NK-92 (cell line): Measurements from ENCODE around the gene KCNK1.
"Not testable (repeated sequence)": the region's sequence is repeated elsewhere in the genome, so short reads cannot be mapped to it uniquely, and the experiment has no call there.

Source experiments
- DNase-seq: peaks from one replicate; lab custom pipeline; 2025; ENCODE audit not compliant: unreplicated experiment; lab: John Stamatoyannopoulos, UW

KCNK1 gene

GRCh38 chr1:233664804-233665574 lies 51.1 kb downstream of the KCNK1 start:
- DNase-seq, result no peak

GRCh38 chr1:233665575-233666270 lies 51.8 kb downstream of the KCNK1 start:
- DNase-seq, result no peak

DNA sequence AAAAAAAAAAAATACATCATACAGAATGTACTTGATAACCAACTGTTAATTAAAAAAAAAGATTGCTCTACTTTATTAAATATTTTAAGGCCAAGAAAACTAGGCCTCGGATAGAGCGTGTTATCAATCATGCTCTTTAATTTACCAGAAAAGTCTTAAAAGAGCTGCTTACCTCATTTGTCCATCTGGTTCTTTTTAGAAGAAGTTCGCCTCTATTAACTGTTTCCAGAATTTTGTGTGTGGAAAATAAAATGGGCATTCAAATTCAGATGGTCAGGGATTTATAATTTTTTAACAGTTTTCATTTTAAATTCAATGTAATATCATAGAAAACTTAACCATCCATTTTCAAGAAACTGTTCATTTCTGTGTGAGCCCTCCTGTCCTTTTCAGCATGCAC lies 53.8 kb downstream of the KCNK1 start:
- no peak for DNase-seq

DNA sequence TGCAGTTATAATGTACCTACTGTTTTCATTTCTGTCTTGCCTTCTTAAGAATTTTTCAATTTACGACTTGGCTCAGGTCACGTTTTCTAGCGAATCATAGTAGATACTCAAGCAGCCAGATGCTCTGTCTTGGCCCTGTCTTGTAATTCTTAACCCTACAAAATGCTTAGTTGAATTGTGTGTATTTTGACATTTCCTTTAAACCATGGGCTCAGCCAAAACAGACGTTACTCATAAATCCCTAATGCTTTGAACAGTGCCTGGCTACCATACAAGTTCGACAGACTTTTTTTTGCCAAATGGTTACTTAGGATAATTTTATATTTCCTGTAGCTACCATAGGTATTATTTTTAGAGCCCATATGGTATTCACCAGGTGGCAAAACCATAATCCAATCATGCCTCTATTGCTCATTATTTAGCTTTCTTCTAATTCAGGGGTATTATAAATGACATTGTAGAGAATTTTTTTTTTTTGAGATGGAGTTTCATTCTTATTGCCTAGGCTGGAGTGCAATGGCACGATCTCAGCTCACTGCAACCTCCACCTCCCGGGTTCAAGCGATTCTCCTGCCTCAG lies 54.3 kb downstream of the KCNK1 start:
- DNase-seq, result no peak

- DNase-seq, result no peak
Observed at GRCh38 chr1:233668725-233669294, 54.9 kb downstream of the KCNK1 start.

- not testable (repeated sequence) for DNase-seq
Observed at GRCh38 chr1:233670363-233670762, 56.5 kb downstream of the KCNK1 start.

- DNase-seq, result no peak
Observed at GRCh38 chr1:233671286-233671685, 57.4 kb downstream of the KCNK1 start.

DNA sequence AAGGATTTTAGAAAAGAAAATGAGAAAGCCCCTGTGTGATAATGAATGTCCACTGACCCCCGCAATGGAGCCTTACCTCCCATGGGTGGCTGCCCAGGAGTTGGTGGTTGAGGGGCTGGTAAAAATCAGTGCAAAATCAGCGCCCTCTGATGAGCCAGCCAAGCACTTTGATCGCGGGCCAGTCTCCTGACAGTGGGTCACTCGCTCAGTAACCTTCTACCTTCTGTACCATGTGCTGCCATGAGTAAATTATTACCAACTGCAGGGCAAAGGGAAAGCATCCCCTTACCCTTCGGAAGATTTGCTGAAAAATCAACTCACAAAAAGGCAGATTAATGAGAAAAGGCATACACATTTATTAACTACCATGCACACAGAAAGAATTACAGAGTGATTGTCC lies 58.8 kb downstream of the KCNK1 start:
- DNase-seq, result no peak

DNA sequence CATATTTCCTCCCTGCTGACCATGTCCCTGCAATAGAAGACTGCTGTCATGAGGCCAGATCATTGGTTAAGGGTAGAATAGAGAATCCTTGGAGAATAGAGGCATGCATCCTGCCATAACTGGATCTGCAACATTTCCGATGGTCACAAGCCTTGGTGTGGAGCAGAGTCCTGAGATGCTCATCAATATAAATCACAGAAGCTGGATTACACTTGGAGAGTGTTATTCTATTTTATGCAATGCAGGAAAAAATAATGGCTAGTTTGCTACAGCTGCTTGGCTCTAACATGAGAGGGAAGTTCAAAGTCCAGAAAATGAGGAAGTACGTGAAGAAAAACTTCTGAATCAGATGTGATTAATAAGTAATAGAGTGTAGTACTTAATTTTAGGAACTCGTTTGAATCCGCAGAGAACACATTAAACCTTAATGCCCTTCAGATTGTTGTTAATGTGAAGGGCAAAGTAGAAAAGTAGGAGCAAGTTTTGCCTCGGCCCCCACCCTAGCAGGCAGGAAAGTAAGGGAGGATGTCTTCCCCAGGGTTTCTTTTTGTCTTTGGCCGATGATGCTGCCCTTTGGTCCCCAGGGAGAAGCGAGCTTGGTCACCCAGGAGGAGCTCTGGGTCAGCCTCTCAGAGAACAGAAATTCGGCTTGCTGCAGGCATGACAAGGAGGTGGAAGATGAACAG lies 59.5 kb downstream of the KCNK1 start:
- DNase-seq, result no peak

DNA sequence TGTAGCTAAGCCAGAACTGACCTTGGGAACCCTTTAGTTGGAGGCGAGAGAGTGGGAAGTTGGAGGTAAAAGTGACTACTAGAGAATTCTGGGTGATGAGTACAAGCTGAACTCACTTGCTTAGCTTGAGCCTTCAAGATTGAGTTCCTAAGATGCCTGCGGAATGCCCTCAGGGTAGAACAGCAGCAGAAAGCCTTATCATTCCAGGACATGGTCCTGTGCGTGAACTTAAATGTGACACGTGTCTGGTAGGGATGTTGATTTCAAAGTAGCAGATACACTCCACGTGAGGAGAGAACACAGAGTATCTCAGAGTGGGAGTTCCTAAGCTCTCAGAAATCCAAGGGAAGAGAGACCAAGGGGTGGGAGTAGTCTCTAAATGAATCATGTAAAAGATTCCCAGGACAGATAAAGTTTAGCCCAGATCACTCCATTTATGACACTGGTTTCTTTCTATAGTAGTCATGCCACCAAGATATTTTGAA lies 60.1 kb downstream of the KCNK1 start:
- no peak for DNase-seq

GRCh38 chr1:233675446-233675845 lies 61.5 kb downstream of the KCNK1 start:
- DNase-seq, result no peak

- DNase-seq, result no peak
Observed at GRCh38 chr1:233675893-233676292, 62.0 kb downstream of the KCNK1 start.

- DNase-seq, result no peak
Observed at GRCh38 chr1:233677690-233678354, 63.9 kb downstream of the KCNK1 start.

DNA sequence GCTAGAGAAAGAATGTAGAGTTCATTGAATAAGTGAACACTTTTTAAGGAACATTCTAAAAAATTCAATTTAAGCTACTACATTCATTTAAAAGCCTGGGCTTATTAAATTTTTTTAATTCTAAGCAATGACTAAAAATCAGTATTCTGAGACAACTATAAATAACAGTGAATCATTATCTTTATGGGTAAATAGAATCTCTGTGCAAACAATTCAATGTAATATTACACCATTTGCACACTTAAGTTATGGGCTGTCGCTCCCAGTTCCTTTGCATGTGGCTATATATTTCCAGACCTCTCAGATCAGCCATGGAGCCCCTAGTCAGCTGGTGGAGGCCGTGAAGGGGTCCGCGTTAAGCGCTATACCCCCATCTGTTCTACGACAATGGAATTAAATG lies 65.1 kb downstream of the KCNK1 start:
- no peak for DNase-seq

GRCh38 chr1:233679591-233680373 lies 65.9 kb downstream of the KCNK1 start:
- no peak for DNase-seq

GRCh38 chr1:233681285-233681684 lies 67.4 kb downstream of the KCNK1 start:
- DNase-seq, result no peak

DNA sequence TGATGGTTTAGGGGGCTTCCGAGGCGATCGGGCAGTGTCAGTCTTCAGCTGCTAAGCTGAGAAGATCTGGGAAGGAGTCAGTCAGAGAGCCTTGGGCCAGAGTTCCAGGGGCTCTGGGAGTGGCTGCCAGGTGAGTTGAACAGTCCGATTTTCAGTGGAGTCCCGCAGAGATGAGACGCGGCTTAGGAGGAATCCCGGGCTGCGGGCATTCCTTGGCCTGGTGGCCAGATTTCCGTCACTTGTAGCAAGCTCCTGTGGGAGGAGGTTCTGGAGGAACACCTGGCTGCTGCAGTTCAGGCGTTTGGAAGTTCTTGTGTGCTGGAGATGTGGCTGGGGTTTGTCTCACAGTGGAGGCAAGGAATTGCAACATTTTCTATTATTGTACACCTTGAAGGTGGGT lies 72.7 kb downstream of the KCNK1 start:
- not testable (repeated sequence) for DNase-seq

DNA sequence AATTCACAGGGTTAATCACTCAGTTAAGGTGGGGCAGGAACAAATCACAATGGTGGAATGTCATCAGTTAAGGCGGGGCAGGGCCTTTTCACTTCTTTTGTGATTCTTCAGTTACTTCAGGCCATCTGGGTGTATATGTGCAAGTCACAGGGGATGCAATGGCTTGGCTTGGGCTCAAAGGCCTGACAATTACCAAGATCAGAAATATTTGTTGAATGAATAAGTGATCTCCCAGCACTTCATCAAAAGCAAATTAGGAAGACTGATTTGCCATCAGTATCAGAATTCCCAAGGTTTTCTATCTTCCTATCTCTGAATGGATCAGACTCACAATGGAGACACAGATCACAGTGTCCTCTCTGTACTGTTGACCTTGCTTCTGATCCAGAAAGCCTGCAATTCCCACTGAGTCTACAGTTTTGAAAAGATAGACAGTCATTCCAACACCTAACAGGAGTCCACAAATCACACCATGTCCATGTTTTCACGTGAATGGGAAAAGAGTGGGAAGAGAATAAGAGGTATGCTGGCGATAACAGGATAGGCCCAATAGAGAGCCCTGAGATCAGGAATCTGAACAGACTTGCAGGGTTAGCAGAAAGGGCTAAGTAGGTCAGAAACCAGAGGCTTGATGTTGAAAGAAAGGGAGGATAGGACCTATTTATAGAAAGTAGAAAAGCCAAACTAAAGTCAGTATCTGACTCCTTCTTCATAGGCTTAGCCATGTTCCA lies 75.3 kb downstream of the KCNK1 start:
- no peak for DNase-seq

GRCh38 chr1:233689748-233690254 lies 75.9 kb downstream of the KCNK1 start:
- DNase-seq, result no peak
